HEK293T (cell line): Measurements from ENCODE around the gene STAB2.

ENCODE experiments used
- BHLHE40 ChIP-seq: fragments of 450-650 bp; IDR thresholded peaks from 2 replicates; pipeline ENCODE4 v1.6.1; 2016; ENCODE audit warnings: mild to moderate bottlenecking, moderate library complexity, borderline replicate concordance
- CTBP1 ChIP-seq: fragments of 450-650 bp; IDR thresholded peaks from 2 replicates; pipeline ENCODE4 v1.6.1; 2016; ENCODE audit warnings: borderline replicate concordance
- FOXA1 ChIP-seq: fragments of 450-650 bp; IDR thresholded peaks from 2 replicates; pipeline ENCODE4 v1.6.1; 2016; ENCODE audit warnings: mild to moderate bottlenecking
- FOXM1 ChIP-seq: fragments of 450-650 bp; IDR thresholded peaks from 2 replicates; pipeline ENCODE4 v1.6.1; 2017; ENCODE audit warnings: mild to moderate bottlenecking, borderline replicate concordance
- HDGF ChIP-seq: fragments of 450-650 bp; IDR thresholded peaks from 2 replicates; pipeline ENCODE4 v1.6.1; 2017; ENCODE audit warnings: antibody characterized with exemption, borderline replicate concordance
- LEF1 ChIP-seq: fragments of 450-650 bp; IDR thresholded peaks from 2 replicates; pipeline ENCODE4 v1.6.1; 2017; ENCODE audit warnings: mild to moderate bottlenecking, borderline replicate concordance
- NFRKB ChIP-seq: fragments of 450-650 bp; IDR thresholded peaks from 2 replicates; pipeline ENCODE4 v1.6.1; 2016; ENCODE audit warnings: mild to moderate bottlenecking, moderate library complexity
- SP1 ChIP-seq: fragments of 450-650 bp; IDR thresholded peaks from 2 replicates; pipeline ENCODE4 v1.6.1; 2017
- SUZ12 ChIP-seq: fragments of 450-650 bp; IDR thresholded peaks from 2 replicates; pipeline ENCODE4 v1.6.1; 2016; ENCODE audit warnings: mild to moderate bottlenecking
- TARDBP ChIP-seq: fragments of 450-650 bp; IDR thresholded peaks from 2 replicates; pipeline ENCODE4 v1.6.1; 2016
- ZNF384 ChIP-seq: fragments of 450-650 bp; IDR thresholded peaks from 2 replicates; pipeline ENCODE4 v1.6.1; 2016
- TF ChIP-seq, protein P1 (sequence below): fragments of 450-650 bp; IDR thresholded peaks from 2 replicates; pipeline ENCODE4 v1.6.1; 2016

DNA sequence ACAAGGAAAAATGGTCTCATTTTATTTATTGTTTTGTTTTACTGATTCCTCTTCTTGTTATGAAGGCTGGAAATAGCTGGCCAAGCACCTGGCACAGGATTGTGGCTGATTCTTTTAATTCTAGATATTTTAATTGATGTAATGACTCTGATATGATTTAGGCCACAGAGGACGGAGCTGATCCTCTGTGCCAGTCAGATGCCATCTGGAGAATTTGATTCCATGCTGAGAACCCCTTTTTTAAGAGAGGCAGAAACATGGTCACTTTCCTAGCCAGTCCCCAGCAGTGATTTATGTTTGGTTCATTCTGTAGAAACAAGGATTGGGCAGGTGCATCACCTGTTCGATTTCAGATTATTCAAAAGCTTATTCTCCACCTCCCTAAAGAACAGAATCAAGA is 77.6 kb downstream of the STAB2 start:
- TF ChIP-seq, protein P1, sequence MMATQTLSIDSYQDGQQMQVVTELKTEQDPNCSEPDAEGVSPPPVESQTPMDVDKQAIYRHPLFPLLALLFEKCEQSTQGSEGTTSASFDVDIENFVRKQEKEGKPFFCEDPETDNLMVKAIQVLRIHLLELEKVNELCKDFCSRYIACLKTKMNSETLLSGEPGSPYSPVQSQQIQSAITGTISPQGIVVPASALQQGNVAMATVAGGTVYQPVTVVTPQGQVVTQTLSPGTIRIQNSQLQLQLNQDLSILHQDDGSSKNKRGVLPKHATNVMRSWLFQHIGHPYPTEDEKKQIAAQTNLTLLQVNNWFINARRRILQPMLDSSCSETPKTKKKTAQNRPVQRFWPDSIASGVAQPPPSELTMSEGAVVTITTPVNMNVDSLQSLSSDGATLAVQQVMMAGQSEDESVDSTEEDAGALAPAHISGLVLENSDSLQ, result no peak
- TF ChIP-seq NFRKB (no peak), SUZ12 (no peak), FOXM1 (no peak), FOXA1 (no peak), SP1 (no peak), HDGF (no peak), TARDBP (no peak), CTBP1 (no peak), BHLHE40 (no peak), ZNF384 (no peak), LEF1 (no peak)
